ENCODE data around the gene THBS4.

The THBS4 gene

GRCh38 chr5:80052464-80052863 lies 17.3 kb downstream of the THBS4 start:
- TF ChIP-seq CTCF (IDR thresholded peaks at IDR 0.05; ENCODE audit: low read depth, low read length, missing control alignments): no peak
- no peak for DNase-seq
- no peak overlapping the region for H3K27ac ChIP-seq
- H3K4me3 ChIP-seq (ENCODE audit: low read depth, low read length): no peak overlapping the region
- in situ Hi-C loops (cut with HindIII; ENCODE audit: low pct_ligation_motif_present, low sequenced_read_pairs): no loop called here
- H3K27me3 ChIP-seq (replicated peaks): no peaks in the 10 kb centered on the region
- H3K36me3 ChIP-seq (replicated peaks): no peaks in the 10 kb centered on the region

- DNase-seq: peak; percentile 43
- in situ Hi-C loops (cut with HindIII; ENCODE audit: low pct_ligation_motif_present, low sequenced_read_pairs): no loop called here
Observed at GRCh38 chr5:80054682-80055081, 19.5 kb downstream of the THBS4 start.

GRCh38 chr5:80055491-80056170 lies 20.5 kb downstream of the THBS4 start:
- in situ Hi-C loops (cut with HindIII; ENCODE audit: low pct_ligation_motif_present, low sequenced_read_pairs): no loop called here
- no peak overlapping the region for H3K27ac ChIP-seq

More at GRCh38 chr5:80054682-80055081, 19.5 kb downstream of the THBS4 start:
- Histone ChIP-seq H3K27me3 (replicated peaks) (no peaks in the 10 kb centered on the region), H3K27ac (no peak overlapping the region), H3K4me3 (ENCODE audit: low read depth, low read length) (no peak overlapping the region), H3K36me3 (replicated peaks) (no peaks in the 10 kb centered on the region)
- TF ChIP-seq CTCF (IDR thresholded peaks at IDR 0.05; ENCODE audit: low read depth, low read length, missing control alignments): no peak

GRCh38 chr5:80057099-80057498 lies 22.0 kb downstream of the THBS4 start:
- in situ Hi-C loops (cut with HindIII; ENCODE audit: low pct_ligation_motif_present, low sequenced_read_pairs): no loop called here
- no peak for TF ChIP-seq CTCF (IDR thresholded peaks at IDR 0.05; ENCODE audit: low read depth, low read length, missing control alignments)
- no peak for DNase-seq
- no peak overlapping the region for H3K27ac ChIP-seq
- no peaks in the 10 kb centered on the region for H3K27me3 ChIP-seq (replicated peaks)
- H3K4me3 ChIP-seq (ENCODE audit: low read depth, low read length): no peak overlapping the region
- H3K36me3 ChIP-seq (replicated peaks): no peaks in the 10 kb centered on the region

More at GRCh38 chr5:80055491-80056170, 20.5 kb downstream of the THBS4 start:
- H3K27me3 ChIP-seq (replicated peaks): no peaks in the 10 kb centered on the region
- DNase-seq: no peak
- no peaks in the 10 kb centered on the region for H3K36me3 ChIP-seq (replicated peaks)
- TF ChIP-seq CTCF (IDR thresholded peaks at IDR 0.05; ENCODE audit: low read depth, low read length, missing control alignments): no peak
- no peak overlapping the region for H3K4me3 ChIP-seq (ENCODE audit: low read depth, low read length)

GRCh38 chr5:80057921-80058320 lies 22.8 kb downstream of the THBS4 start:
- no peak overlapping the region for H3K27ac ChIP-seq
- no peak for TF ChIP-seq CTCF (IDR thresholded peaks at IDR 0.05; ENCODE audit: low read depth, low read length, missing control alignments)
- no peaks in the 10 kb centered on the region for H3K27me3 ChIP-seq (replicated peaks)
- H3K4me3 ChIP-seq (ENCODE audit: low read depth, low read length): no peak overlapping the region
- no peaks in the 10 kb centered on the region for H3K36me3 ChIP-seq (replicated peaks)
- in situ Hi-C loops (cut with HindIII; ENCODE audit: low pct_ligation_motif_present, low sequenced_read_pairs): no loop called here
- no peak for DNase-seq
